Thymus (tissue), 14 donors: ENCODE measurements around the gene SPIB. TPM values are rescaled to one million over a fixed set of nuclear protein-coding genes. Genes with fewer than 3 reads are reported as not detected.
A peak's percentile ranks its signal among the peaks of the same experiment; 100 is the strongest.

Source experiments
- DNase-seq, 9 donors: peaks; one replicate each; pipeline ENCODE4 v3.0.0-alpha.2; 2013; ENCODE audit warnings: low spot score in 9 of 9, low read depth in 6 of 9, missing footprints in 1 of 9
- H3K27ac ChIP-seq, 2 donors: one replicate each; pipeline ENCODE4 v1.5.1; 2013; ENCODE audit warnings: control low read depth in 1 of 2, low read depth in 1 of 2, low read length in 1 of 2, mild to moderate bottlenecking in 1 of 2, moderate library complexity in 1 of 2
- H3K27me3 ChIP-seq, 2 donors: one replicate each; pipeline ENCODE4 v1.5.1; 2013; ENCODE audit warnings: low read length in 1 of 2; ENCODE audit not compliant: control insufficient read depth in 2 of 2, insufficient read depth in 1 of 2
- H3K36me3 ChIP-seq, 2 donors: one replicate each; pipeline ENCODE4 v1.5.1; 2013; ENCODE audit warnings: low read length in 1 of 2, mild to moderate bottlenecking in 1 of 2, moderate library complexity in 1 of 2; ENCODE audit not compliant: control insufficient read depth in 2 of 2, insufficient read depth in 2 of 2
- H3K4me1 ChIP-seq, 2 donors: one replicate each; pipeline ENCODE4 v1.5.1; 2013; ENCODE audit warnings: low read length in 2 of 2; ENCODE audit not compliant: control insufficient read depth in 2 of 2, insufficient read depth in 2 of 2
- H3K4me3 ChIP-seq, 2 donors: one replicate each; pipeline ENCODE4 v1.5.1; 2013; ENCODE audit warnings: low read length in 2 of 2, control low read depth in 1 of 2, mild to moderate bottlenecking in 1 of 2
- H3K9me3 ChIP-seq, 2 donors: one replicate each; pipeline ENCODE4 v1.5.1; 2013; ENCODE audit warnings: low read length in 1 of 2, mild to moderate bottlenecking in 1 of 2; ENCODE audit not compliant: control insufficient read depth in 2 of 2, insufficient read depth in 1 of 2
- WGBS: extraction: QIAGEN DNeasy Blood & Tissue Kit; methylation state at CpG from one replicate; pipeline ENCODE4 v1.1.7; 2013; 5-methylcytosine and 5-hydroxymethylcytosine counted together
- long read RNA-seq, 10 donors: transcript quantifications; one replicate each; lab custom pipeline, GENCODE V29; 2026
- polyA plus RNA-seq: library from polyadenylated mRNA; stranded (reverse); fragments of 200-250 nt; gene quantifications from one replicate; pipeline ENCODE4 v1.2.3, GENCODE V29; 2013
- total RNA-seq: library from RNA; stranded (reverse); fragments of 120-200 nt; gene quantifications from one replicate; pipeline ENCODE4 v1.2.4, GENCODE V29; 2013
- donor health status: healthy.

SPIB gene
- total RNA-seq, result 8.1 TPM
- polyA plus RNA-seq, result 14.8 TPM
- long read RNA-seq, donor 1, result 0 reads
- long read RNA-seq, donor 2, transcript SPIB-205 (6 exons, 3,791 nt), result major isoform, 9 of 10 reads
- long read RNA-seq, donor 2, partial matches to known transcripts, result 0 of 10 reads
- long read RNA-seq, donor 2, other reads (novel, unspliced or antisense), result 0 of 10 reads
- long read RNA-seq, donor 3, partial matches to known transcripts, result 0 of 4 reads
- long read RNA-seq, donor 3, other reads (novel, unspliced or antisense), result 0 of 4 reads
- long read RNA-seq, donor 4, partial matches to known transcripts, result 5 of 6 reads
- long read RNA-seq, donor 4, other reads (novel, unspliced or antisense), result 0 of 6 reads
- long read RNA-seq, donor 5, partial matches to known transcripts, result 6 of 16 reads
- long read RNA-seq, donor 5, other reads (novel, unspliced or antisense), result 0 of 16 reads
- long read RNA-seq, donor 6, transcript SPIB-205 (6 exons, 3,791 nt), result major isoform, 8 of 8 reads
- long read RNA-seq, donor 6, partial matches to known transcripts, result 0 of 8 reads
- long read RNA-seq, donor 6, other reads (novel, unspliced or antisense), result 0 of 8 reads
- long read RNA-seq, donor 7, partial matches to known transcripts, result 0 of 2 reads
- long read RNA-seq, donor 7, other reads (novel, unspliced or antisense), result 0 of 2 reads
- long read RNA-seq, donor 8, transcript SPIB-205 (6 exons, 3,791 nt), result major isoform, 5 of 6 reads
- long read RNA-seq, donor 8, partial matches to known transcripts, result 0 of 6 reads
- long read RNA-seq, donor 8, other reads (novel, unspliced or antisense), result 0 of 6 reads
- long read RNA-seq, donor 9, partial matches to known transcripts, result 0 of 3 reads
- long read RNA-seq, donor 9, other reads (novel, unspliced or antisense), result 0 of 3 reads
- long read RNA-seq, donor 10, transcript SPIB-205 (6 exons, 3,791 nt), result major isoform, 8 of 8 reads
- long read RNA-seq, donor 10, partial matches to known transcripts, result 0 of 8 reads
- long read RNA-seq, donor 10, other reads (novel, unspliced or antisense), result 0 of 8 reads

GRCh38 chr19:50418176-50419021, at the start of gene SPIB:
Gene SPIB, plus strand, starts transcription at chr19:50418938. Its CDS starts 25 bp downstream, at chr19:50418963.
- H3K4me3 ChIP-seq, result peak within 1 kb of the TSS in 1 of 2 donors; percentile 19
- peaks cover 0 to 1% of the 10 kb centered on the region in 2 donors for H3K9me3 ChIP-seq
- H3K4me1 ChIP-seq, result peaks cover 0 to 15% of the 10 kb centered on the region in 2 donors
- peaks cover 0 to 6% of the 10 kb centered on the region in 2 donors for H3K36me3 ChIP-seq
- 58% methylated on average over 34 of the region's 34 CpGs for WGBS
- H3K27me3 ChIP-seq, result peaks cover 9 to 30% of the 10 kb centered on the region in 2 donors
- H3K27ac ChIP-seq, result no peak within 1 kb of the TSS
- no peak for DNase-seq

- Histone ChIP-seq H3K36me3 (no peaks in the 10 kb centered on the region), H3K4me1 (peaks cover 12 to 15% of the 10 kb centered on the region in 2 donors), H3K27me3 (no peaks in the 10 kb centered on the region), H3K27ac (no peak overlapping the region), H3K9me3 (no peaks in the 10 kb centered on the region), H3K4me3 (no peak overlapping the region)
- WGBS, result 94% methylated on average over 10 of the region's 10 CpGs
- DNase-seq, result no peak
Measured at GRCh38 chr19:50371914-50372475, 46.7 kb upstream of the SPIB start.

DNA sequence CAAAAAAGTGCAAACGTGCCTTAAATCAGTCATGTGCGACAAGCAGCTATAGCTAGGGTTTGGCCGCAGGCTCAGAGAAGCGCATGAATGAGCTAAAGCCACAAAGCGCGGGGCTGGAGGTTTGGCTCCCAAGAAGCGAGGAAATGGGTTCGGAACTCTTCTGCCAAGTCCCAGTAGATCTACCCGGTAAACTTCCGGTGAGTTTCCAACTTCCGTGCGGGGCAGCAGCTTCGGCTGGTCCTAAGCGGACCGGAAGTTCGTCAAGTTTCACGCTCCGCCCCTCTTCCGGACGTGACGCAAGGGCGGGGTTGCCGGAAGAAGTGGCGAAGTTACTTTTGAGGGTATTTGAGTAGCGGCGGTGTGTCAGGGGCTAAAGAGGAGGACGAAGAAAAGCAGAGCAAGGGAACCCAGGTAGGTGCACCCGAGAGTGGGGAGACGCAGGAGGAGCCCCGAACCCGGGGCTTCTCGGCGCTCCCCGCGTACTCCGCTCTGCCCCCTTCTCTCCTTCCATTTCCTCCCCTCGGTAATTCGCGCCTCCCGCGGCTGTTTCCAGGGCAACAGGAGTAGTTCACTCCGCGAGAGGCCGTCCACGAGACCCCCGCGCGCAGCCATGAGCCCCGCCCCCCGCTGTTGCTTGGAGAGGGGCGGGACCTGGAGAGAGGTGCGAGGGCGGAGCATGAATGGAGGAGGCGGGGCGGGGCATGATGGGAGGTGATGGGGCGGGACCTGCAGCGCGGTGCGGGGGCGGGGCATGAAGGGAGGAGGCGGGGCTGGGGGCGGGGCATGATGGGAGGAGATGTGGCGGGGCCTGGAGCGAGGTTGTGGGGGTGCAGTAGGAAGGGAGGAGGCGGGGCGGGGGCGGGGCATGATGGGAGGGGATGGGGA, 42.3 kb upstream of the SPIB start, which contains the start of gene NR1H2:
NR1H2 (plus strand) TSS at position 292 of the 885 bp plus-strand sequence. CDS start 1,149 bp downstream, outside the sequence.
- Histone ChIP-seq H3K4me3 (peak within 1 kb of the TSS; percentile 83 to 92), H3K27ac (peak within 1 kb of the TSS; percentile 98), H3K36me3 (peaks cover 37 to 40% of the 10 kb centered on the region in 2 donors), H3K27me3 (no peaks in the 10 kb centered on the region), H3K4me1 (peaks cover 0 to 4% of the 10 kb centered on the region in 2 donors), H3K9me3 (peaks cover 0 to 3% of the 10 kb centered on the region in 2 donors)
- peak; percentile 90 to 98 (median 95) for DNase-seq
- WGBS, result 2% methylated on average over 67 of the region's 67 CpGs

- 78% methylated on average over 7 of the region's 7 CpGs for WGBS
- peak overlapping the region in 1 of 2 donors; percentile 20 for H3K27ac ChIP-seq
- peaks cover 0 to 4% of the 10 kb centered on the region in 2 donors for H3K4me1 ChIP-seq
- H3K36me3 ChIP-seq, result peaks cover 40 to 47% of the 10 kb centered on the region in 2 donors
- no peaks in the 10 kb centered on the region for H3K27me3 ChIP-seq
- DNase-seq, result peak in 2 of 9 donors; percentile 38 to 39
- peak overlapping the region in 1 of 2 donors; percentile 92 for H3K4me3 ChIP-seq
- H3K9me3 ChIP-seq, result peaks cover 0 to 3% of the 10 kb centered on the region in 2 donors
Measured at GRCh38 chr19:50377051-50377461, 41.7 kb upstream of the SPIB start.

DNA sequence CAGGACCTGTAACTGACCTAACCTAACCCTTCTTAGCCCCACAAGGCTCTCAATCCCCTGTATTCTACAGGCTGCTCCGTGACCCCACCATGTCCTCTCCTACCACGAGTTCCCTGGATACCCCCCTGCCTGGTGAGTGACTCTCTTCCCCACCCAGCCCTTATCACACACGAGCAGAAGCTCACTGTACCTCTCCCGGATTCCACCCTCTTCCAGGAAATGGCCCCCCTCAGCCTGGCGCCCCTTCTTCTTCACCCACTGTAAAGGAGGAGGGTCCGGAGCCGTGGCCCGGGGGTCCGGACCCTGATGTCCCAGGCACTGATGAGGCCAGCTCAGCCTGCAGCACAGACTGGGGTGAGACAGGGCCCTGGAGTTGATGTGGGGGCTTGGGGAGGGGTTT, 41.2 kb upstream of the SPIB start:
- WGBS, result 90% methylated on average over 9 of the region's 9 CpGs
- Histone ChIP-seq H3K4me1 (peaks cover 0 to 4% of the 10 kb centered on the region in 2 donors), H3K27me3 (no peaks in the 10 kb centered on the region), H3K9me3 (peaks cover 0 to 3% of the 10 kb centered on the region in 2 donors), H3K4me3 (no peak overlapping the region), H3K27ac (no peak overlapping the region), H3K36me3 (peaks cover 45 to 51% of the 10 kb centered on the region in 2 donors)
- DNase-seq, result no peak

DNA sequence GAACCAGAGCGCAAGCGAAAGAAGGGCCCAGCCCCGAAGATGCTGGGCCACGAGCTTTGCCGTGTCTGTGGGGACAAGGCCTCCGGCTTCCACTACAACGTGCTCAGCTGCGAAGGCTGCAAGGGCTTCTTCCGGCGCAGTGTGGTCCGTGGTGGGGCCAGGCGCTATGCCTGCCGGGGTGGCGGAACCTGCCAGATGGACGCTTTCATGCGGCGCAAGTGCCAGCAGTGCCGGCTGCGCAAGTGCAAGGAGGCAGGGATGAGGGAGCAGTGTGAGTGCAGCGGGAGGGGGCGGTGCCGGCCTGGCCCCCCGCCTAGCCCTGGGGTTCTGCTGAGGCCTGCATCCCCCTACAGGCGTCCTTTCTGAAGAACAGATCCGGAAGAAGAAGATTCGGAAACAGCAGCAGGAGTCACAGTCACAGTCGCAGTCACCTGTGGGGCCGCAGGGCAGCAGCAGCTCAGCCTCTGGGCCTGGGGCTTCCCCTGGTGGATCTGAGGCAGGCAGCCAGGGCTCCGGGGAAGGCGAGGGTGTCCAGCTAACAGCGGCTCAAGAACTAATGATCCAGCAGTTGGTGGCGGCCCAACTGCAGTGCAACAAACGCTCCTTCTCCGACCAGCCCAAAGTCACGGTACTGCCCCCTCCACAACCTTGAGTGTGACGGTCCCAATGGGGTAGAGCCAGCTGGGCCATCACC, 40.4 kb upstream of the SPIB start:
- DNase-seq, result no peak
- Histone ChIP-seq H3K9me3 (peaks cover 0 to 3% of the 10 kb centered on the region in 2 donors), H3K4me3 (no peak overlapping the region), H3K27ac (no peak overlapping the region), H3K4me1 (peaks cover 0 to 5% of the 10 kb centered on the region in 2 donors), H3K27me3 (no peaks in the 10 kb centered on the region), H3K36me3 (peaks cover 48 to 57% of the 10 kb centered on the region in 2 donors)
- whole genome bisulfite sequencing, result 98% methylated on average over 36 of the region's 36 CpGs

- DNase-seq, result no peak
- Histone ChIP-seq H3K27me3 (no peaks in the 10 kb centered on the region), H3K27ac (no peak overlapping the region), H3K4me3 (no peak overlapping the region), H3K9me3 (peaks cover 0 to 3% of the 10 kb centered on the region in 2 donors), H3K4me1 (peaks cover 3 to 10% of the 10 kb centered on the region in 2 donors), H3K36me3 (peaks cover 48 to 57% of the 10 kb centered on the region in 2 donors)
- 99% methylated on average over 10 of the region's 10 CpGs for WGBS
Measured at GRCh38 chr19:50378863-50379236, 39.9 kb upstream of the SPIB start.
